ENCODE results near the gene SH3GLB2. TPM values are rescaled to one million over a fixed set of nuclear protein-coding genes. Genes with fewer than 3 reads are reported as not detected.

The SH3GLB2 gene
- total and polyA plus RNA-seq, 4 donors, result 5.0 to 26.9 (median 18.3) TPM

DNA sequence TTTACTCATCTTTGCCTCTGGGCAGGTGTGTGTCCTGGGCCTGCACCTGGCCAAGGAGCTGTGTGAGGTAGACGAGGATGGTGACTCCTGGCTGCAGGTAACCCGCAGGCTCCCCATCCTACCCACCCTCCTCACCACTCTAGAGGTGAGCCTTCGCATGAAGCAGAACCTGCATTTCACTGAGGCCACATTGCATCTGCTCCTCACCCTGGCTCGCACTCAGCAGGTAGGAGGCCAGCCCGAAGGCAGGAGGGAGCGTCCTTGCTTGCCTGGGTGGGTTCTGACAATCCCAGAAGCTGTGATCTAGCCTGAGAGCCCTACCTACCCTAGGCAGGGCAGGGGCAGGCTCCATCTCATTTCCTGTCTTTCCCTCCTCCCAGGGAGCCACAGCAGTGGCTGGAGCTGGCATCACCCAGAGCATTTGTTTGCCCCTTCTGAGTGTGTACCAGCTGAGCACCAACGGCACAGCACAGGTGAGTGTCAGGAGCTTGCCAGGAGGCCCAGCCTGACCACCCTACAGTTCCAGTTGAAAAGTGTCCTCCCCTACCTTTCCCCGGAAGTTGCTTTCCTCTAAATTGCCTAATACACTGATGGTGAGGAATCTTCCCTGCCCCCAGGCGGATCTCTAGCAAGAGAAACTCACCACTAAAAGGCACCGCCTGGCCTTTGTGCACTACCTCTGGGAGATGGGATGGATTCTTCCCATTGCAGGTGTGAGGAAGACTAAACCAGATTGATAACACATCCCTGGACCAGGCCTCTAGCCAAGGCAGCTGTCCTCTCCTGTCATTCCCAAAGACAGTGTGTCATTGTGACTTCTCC lies 26.4 kb downstream of the SH3GLB2 start (continued):
- TF ChIP-seq HNF4G (IDR thresholded peaks at IDR 0.05) (no peak), RXRA (IDR thresholded peaks at IDR 0.05) (no peak), HNF4A (conservative IDR thresholded peaks at IDR 0.05) (no peak), NR2F2 (IDR thresholded peaks at IDR 0.05) (no peak), TAF1 (conservative IDR thresholded peaks at IDR 0.05) (no peak), EGR1 (IDR thresholded peaks at IDR 0.05; ENCODE audit: low read depth in 2 of 2) (no peak), JUND (IDR thresholded peaks at IDR 0.05) (no peak), RAD21 (IDR thresholded peaks at IDR 0.05) (no peak), GABPA (IDR thresholded peaks at IDR 0.05 in 1 of 2, conservative IDR thresholded peaks at IDR 0.05 in 1 of 2) (no peak)
- TF ChIP-seq, protein P1, sequence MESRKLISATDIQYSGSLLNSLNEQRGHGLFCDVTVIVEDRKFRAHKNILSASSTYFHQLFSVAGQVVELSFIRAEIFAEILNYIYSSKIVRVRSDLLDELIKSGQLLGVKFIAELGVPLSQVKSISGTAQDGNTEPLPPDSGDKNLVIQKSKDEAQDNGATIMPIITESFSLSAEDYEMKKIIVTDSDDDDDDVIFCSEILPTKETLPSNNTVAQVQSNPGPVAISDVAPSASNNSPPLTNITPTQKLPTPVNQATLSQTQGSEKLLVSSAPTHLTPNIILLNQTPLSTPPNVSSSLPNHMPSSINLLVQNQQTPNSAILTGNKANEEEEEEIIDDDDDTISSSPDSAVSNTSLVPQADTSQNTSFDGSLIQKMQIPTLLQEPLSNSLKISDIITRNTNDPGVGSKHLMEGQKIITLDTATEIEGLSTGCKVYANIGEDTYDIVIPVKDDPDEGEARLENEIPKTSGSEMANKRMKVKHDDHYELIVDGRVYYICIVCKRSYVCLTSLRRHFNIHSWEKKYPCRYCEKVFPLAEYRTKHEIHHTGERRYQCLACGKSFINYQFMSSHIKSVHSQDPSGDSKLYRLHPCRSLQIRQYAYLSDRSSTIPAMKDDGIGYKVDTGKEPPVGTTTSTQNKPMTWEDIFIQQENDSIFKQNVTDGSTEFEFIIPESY (IDR thresholded peaks at IDR 0.05), result no peak

DNA sequence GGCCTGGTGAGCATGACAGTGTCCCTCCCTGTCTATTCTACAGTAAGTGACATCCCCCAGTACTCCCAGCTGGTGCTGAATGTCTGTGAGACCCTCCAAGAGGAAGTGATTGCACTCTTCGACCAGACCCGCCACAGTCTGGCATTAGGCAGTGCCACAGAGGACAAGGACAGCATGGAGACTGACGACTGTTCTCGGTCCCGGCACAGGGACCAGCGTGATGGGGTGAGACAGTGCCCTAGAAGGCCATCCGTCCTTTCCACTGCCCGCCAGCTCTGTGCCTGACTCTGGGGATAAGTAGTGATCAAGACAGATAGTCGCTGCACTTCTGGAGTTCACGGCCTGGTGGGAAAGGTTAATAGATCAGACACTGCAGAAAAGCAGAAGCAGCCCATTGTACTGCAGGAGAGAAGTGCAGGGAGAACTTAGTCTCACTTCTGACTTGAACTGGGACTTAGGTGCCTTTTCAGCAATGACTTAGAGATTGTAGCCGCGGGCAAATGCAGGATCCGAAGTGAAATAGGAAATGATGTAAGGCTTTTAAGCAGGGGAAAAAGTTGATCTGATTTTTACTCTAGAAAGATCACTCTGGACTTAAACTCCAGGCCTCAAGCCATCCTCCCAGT lies 28.4 kb downstream of the SH3GLB2 start:
- no peak overlapping the region for H3K4me3 ChIP-seq (ENCODE audit: low read depth in 1 of 3, low read length in 3 of 3)
- DNase-seq (ENCODE audit: low spot score), result no peak
- no peaks in the 10 kb centered on the region for H3K27me3 ChIP-seq (ENCODE audit: control insufficient read depth in 4 of 4, insufficient read depth in 4 of 4, low read length in 3 of 4)
- H3K27ac ChIP-seq (ENCODE audit: low read depth in 1 of 2, low read length in 2 of 2), result no peak overlapping the region
- no peak for TF ChIP-seq EGR1 (IDR thresholded peaks at IDR 0.05; ENCODE audit: low read depth in 2 of 2)
- peaks cover 14 to 75% (median 52%) of the 10 kb centered on the region in 4 donors for H3K36me3 ChIP-seq (ENCODE audit: control insufficient read depth in 4 of 4, insufficient read depth in 3 of 4, low read depth in 1 of 4, low read length in 3 of 4)
- WGBS, result 91% methylated on average over 13 of the region's 13 CpGs
- no peak overlapping the region for H3K9ac ChIP-seq (ENCODE audit: low read depth in 1 of 2, low read length in 2 of 2)
- no peaks in the 10 kb centered on the region for H3K4me1 ChIP-seq (ENCODE audit: control insufficient read depth in 4 of 4, insufficient read depth in 4 of 4, low read length in 3 of 4)
- H3K9me3 ChIP-seq (ENCODE audit: control insufficient read depth in 4 of 4, low read length in 3 of 4), result no peaks in the 10 kb centered on the region

DNA sequence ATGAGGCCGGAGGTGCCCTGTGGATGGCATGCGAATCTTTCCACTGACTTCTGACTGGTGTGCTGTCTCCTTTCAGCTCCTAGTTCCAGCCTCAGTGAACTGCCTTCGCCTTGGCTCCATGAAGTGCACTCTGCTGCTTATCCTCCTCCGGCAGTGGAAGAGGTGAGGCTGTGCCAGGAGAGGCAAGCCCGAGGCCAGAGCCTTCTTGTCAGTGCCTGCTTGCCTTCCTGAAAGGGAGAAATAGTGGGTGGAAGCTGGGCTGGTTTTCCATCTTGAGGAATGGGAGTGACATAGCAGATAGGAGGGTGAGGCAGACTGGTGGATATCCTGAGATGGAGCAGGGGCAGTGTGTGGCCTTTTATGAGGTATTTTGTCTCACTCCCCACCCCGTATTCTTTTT lies 29.7 kb downstream of the SH3GLB2 start:
- TF ChIP-seq YY1 (IDR thresholded peaks at IDR 0.05), result no peak
- no peak for TF ChIP-seq SP1 (IDR thresholded peaks at IDR 0.05)
- TF ChIP-seq, protein P2, sequence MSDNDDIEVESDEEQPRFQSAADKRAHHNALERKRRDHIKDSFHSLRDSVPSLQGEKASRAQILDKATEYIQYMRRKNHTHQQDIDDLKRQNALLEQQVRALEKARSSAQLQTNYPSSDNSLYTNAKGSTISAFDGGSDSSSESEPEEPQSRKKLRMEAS (IDR thresholded peaks at IDR 0.05), result no peak
- no peak for TF ChIP-seq TAF1 (conservative IDR thresholded peaks at IDR 0.05)
- no peak for TF ChIP-seq RXRA (IDR thresholded peaks at IDR 0.05)
- TF ChIP-seq GABPA (IDR thresholded peaks at IDR 0.05 in 1 of 2, conservative IDR thresholded peaks at IDR 0.05 in 1 of 2), result no peak
- TF ChIP-seq, protein P3, sequence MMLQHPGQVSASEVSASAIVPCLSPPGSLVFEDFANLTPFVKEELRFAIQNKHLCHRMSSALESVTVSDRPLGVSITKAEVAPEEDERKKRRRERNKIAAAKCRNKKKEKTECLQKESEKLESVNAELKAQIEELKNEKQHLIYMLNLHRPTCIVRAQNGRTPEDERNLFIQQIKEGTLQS (IDR thresholded peaks at IDR 0.05), result no peak
- no peak for TF ChIP-seq JUND (IDR thresholded peaks at IDR 0.05)
- TF ChIP-seq, protein P4, sequence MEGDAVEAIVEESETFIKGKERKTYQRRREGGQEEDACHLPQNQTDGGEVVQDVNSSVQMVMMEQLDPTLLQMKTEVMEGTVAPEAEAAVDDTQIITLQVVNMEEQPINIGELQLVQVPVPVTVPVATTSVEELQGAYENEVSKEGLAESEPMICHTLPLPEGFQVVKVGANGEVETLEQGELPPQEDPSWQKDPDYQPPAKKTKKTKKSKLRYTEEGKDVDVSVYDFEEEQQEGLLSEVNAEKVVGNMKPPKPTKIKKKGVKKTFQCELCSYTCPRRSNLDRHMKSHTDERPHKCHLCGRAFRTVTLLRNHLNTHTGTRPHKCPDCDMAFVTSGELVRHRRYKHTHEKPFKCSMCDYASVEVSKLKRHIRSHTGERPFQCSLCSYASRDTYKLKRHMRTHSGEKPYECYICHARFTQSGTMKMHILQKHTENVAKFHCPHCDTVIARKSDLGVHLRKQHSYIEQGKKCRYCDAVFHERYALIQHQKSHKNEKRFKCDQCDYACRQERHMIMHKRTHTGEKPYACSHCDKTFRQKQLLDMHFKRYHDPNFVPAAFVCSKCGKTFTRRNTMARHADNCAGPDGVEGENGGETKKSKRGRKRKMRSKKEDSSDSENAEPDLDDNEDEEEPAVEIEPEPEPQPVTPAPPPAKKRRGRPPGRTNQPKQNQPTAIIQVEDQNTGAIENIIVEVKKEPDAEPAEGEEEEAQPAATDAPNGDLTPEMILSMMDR (IDR thresholded peaks at IDR 0.05; ENCODE audit: low read depth, low read length, missing input control), result no peak
- TF ChIP-seq FOXA2 (IDR thresholded peaks at IDR 0.05), result no peak
- TF ChIP-seq RAD21 (IDR thresholded peaks at IDR 0.05), result no peak
- TF ChIP-seq EGR1 (IDR thresholded peaks at IDR 0.05; ENCODE audit: low read depth in 2 of 2), result no peak
- TF ChIP-seq, protein P1 (IDR thresholded peaks at IDR 0.05), result no peak
- TF ChIP-seq NR2F2 (IDR thresholded peaks at IDR 0.05), result no peak
- TF ChIP-seq FOXA1 (IDR thresholded peaks at IDR 0.05), result no peak
- TF ChIP-seq, protein P5, sequence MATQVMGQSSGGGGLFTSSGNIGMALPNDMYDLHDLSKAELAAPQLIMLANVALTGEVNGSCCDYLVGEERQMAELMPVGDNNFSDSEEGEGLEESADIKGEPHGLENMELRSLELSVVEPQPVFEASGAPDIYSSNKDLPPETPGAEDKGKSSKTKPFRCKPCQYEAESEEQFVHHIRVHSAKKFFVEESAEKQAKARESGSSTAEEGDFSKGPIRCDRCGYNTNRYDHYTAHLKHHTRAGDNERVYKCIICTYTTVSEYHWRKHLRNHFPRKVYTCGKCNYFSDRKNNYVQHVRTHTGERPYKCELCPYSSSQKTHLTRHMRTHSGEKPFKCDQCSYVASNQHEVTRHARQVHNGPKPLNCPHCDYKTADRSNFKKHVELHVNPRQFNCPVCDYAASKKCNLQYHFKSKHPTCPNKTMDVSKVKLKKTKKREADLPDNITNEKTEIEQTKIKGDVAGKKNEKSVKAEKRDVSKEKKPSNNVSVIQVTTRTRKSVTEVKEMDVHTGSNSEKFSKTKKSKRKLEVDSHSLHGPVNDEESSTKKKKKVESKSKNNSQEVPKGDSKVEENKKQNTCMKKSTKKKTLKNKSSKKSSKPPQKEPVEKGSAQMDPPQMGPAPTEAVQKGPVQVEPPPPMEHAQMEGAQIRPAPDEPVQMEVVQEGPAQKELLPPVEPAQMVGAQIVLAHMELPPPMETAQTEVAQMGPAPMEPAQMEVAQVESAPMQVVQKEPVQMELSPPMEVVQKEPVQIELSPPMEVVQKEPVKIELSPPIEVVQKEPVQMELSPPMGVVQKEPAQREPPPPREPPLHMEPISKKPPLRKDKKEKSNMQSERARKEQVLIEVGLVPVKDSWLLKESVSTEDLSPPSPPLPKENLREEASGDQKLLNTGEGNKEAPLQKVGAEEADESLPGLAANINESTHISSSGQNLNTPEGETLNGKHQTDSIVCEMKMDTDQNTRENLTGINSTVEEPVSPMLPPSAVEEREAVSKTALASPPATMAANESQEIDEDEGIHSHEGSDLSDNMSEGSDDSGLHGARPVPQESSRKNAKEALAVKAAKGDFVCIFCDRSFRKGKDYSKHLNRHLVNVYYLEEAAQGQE (IDR thresholded peaks at IDR 0.05), result no peak
- no peak for TF ChIP-seq HNF4G (IDR thresholded peaks at IDR 0.05)
- no peak for TF ChIP-seq HNF4A (conservative IDR thresholded peaks at IDR 0.05)
- Histone ChIP-seq H3K27me3 (ENCODE audit: control insufficient read depth in 4 of 4, insufficient read depth in 4 of 4, low read length in 3 of 4) (no peaks in the 10 kb centered on the region), H3K27ac (ENCODE audit: low read depth in 1 of 2, low read length in 2 of 2) (no peak overlapping the region), H3K36me3 (ENCODE audit: control insufficient read depth in 4 of 4, insufficient read depth in 3 of 4, low read depth in 1 of 4, low read length in 3 of 4) (peaks cover 19 to 85% (median 62%) of the 10 kb centered on the region in 4 donors), H3K4me1 (ENCODE audit: control insufficient read depth in 4 of 4, insufficient read depth in 4 of 4, low read length in 3 of 4) (no peaks in the 10 kb centered on the region), H3K4me3 (ENCODE audit: low read depth in 1 of 3, low read length in 3 of 3) (no peak overlapping the region), H3K9ac (ENCODE audit: low read depth in 1 of 2, low read length in 2 of 2) (no peak overlapping the region), H3K9me3 (ENCODE audit: control insufficient read depth in 4 of 4, low read length in 3 of 4) (no peaks in the 10 kb centered on the region)
- no peak for DNase-seq (ENCODE audit: low spot score)
- 98% methylated on average over 6 of the region's 6 CpGs for WGBS

Measured in liver (tissue), 9 donors.